ENCODE data around the gene SMURF1.

DNA sequence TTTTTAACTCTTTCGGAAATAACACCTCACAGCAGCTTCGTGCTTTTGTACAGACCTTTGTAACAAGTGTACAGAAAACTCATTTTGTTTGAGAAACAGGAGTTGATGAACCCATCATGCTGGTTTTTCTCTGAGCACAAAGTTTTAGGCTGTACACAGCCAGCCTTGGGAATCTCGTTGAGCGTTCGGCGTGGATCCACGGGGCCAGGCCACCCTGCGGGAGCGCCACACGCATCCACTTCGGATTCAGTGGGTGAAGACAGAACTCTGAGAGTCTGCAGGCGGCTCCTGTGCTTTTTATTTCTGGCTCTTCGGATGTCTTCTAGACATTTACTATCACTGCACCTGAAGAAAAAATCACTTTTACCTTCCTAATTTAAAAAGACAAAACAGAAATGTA is 131.2 kb downstream of the SMURF1 start:
- no peak for TF ChIP-seq EP300 (IDR thresholded peaks at IDR 0.05)
- TF ChIP-seq, protein P1, sequence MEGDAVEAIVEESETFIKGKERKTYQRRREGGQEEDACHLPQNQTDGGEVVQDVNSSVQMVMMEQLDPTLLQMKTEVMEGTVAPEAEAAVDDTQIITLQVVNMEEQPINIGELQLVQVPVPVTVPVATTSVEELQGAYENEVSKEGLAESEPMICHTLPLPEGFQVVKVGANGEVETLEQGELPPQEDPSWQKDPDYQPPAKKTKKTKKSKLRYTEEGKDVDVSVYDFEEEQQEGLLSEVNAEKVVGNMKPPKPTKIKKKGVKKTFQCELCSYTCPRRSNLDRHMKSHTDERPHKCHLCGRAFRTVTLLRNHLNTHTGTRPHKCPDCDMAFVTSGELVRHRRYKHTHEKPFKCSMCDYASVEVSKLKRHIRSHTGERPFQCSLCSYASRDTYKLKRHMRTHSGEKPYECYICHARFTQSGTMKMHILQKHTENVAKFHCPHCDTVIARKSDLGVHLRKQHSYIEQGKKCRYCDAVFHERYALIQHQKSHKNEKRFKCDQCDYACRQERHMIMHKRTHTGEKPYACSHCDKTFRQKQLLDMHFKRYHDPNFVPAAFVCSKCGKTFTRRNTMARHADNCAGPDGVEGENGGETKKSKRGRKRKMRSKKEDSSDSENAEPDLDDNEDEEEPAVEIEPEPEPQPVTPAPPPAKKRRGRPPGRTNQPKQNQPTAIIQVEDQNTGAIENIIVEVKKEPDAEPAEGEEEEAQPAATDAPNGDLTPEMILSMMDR (IDR thresholded peaks at IDR 0.05), result no peak

Measured in sigmoid colon (tissue), 4 donors.